DND-41 (cell line): Measurements from ENCODE around the gene EXOC4.

Experiments
- EZH2 ChIP-seq: IDR thresholded peaks from 3 replicates; pipeline ENCODE4 v1.6.1; 2012; ENCODE audit warnings: borderline replicate concordance, low read depth, mild to moderate bottlenecking, moderate library complexity, low read length, inconsistent platforms; ENCODE audit not compliant: severe bottlenecking
- TF ChIP-seq, protein P1 (sequence below): IDR thresholded peaks from 2 replicates; pipeline ENCODE4 v1.5.1; 2012; ENCODE audit warnings: borderline replicate concordance, low read length, moderate library complexity, mild to moderate bottlenecking; ENCODE audit not compliant: poor library complexity, severe bottlenecking; ENCODE audit errors: extremely low read depth

GRCh38 chr7:133983685-133984419 is 731.0 kb downstream of the EXOC4 start:
- TF ChIP-seq, protein P1, sequence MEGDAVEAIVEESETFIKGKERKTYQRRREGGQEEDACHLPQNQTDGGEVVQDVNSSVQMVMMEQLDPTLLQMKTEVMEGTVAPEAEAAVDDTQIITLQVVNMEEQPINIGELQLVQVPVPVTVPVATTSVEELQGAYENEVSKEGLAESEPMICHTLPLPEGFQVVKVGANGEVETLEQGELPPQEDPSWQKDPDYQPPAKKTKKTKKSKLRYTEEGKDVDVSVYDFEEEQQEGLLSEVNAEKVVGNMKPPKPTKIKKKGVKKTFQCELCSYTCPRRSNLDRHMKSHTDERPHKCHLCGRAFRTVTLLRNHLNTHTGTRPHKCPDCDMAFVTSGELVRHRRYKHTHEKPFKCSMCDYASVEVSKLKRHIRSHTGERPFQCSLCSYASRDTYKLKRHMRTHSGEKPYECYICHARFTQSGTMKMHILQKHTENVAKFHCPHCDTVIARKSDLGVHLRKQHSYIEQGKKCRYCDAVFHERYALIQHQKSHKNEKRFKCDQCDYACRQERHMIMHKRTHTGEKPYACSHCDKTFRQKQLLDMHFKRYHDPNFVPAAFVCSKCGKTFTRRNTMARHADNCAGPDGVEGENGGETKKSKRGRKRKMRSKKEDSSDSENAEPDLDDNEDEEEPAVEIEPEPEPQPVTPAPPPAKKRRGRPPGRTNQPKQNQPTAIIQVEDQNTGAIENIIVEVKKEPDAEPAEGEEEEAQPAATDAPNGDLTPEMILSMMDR = no peak
- TF ChIP-seq EZH2 = no peak
